Fibroblast of peridontal ligament (primary cell): ENCODE measurements around the gene ZBTB46.
"Not testable (repeated sequence)": the region's sequence is repeated elsewhere in the genome, so short reads cannot be mapped to it uniquely, and the experiment has no call there.

ENCODE experiments used
- DNase-seq: peaks from one replicate; pipeline ENCODE4 v3.0.0-alpha.2; 2010; ENCODE audit errors: extremely low read depth

ZBTB46 gene

GRCh38 chr20:63858393-63859165, 27.5 kb upstream of the ZBTB46 start:
- DNase-seq, result no peak

DNA sequence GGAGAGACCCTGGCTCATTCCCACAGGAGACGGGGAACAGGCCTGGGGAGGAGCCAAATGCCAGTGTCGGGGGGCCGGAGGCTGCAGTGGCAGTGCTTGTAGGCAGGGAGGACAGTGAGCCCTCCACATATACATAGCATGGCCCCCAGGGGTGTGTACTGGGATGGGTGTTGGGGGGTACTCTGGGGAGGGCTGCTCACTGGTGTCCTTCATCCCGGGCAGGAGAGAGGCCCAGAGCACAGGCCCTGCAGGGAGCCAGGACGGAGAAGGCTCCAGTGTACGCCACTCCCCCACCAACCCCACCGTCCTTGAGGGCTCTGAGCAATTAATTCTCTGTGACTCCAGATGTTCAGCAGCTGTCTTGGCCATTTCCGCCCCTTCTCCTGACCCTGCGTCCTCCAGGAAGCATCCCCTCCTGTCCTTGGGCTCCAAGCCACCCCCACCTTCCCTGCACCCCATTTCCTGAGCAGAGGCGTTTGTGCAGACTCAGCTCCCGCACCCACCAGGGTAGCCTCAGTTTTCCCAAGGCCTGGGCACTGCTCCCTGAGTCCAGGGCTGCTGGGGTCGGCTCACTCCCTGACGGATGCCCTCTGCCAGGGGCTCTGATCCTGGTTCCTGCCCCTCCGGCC, 26.8 kb upstream of the ZBTB46 start:
- DNase-seq, result no peak

DNA sequence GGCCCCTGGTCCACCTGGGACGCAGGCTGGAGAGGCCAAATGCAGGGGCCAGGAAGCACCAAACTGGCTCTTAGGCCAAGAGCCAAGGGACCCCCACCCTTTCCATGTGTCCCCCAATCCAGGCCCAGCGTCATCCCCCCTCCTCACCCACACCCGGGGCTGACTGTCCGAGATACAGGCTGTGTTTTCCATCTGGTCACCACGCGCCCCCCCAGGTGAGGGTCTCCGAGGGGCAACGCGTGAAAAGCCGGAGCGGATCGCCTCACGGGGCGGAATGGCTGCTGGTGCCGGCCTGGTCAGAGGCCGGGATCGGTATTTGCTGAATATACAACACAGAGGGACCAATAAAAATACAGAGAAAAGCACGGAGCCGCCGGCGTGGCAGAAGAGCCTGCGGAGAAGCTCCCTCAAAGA, 25.0 kb upstream of the ZBTB46 start:
- DNase-seq, result no peak

- DNase-seq, result no peak
Observed at GRCh38 chr20:63855363-63856097, 24.5 kb upstream of the ZBTB46 start.

GRCh38 chr20:63854766-63855362, 23.8 kb upstream of the ZBTB46 start:
- DNase-seq, result no peak

GRCh38 chr20:63854069-63854765, 23.2 kb upstream of the ZBTB46 start:
- no peak for DNase-seq

DNA sequence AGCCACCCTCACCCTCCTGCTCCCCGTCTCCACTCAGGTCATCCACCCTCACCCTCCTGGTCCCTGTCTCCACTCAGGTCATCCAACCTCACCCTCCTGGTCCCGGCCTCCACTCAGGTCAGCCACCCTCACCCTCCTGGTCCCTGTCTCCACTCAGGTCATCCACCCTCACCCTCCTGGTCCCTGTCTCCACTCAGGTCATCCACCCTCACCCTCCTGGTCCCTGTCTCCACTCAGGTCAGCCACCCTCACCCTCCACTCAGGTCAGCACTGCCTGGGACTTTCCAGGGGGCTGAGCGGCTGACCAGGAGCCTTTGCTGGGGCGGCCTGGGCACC, 22.6 kb upstream of the ZBTB46 start:
- DNase-seq, result not testable (repeated sequence)

DNA sequence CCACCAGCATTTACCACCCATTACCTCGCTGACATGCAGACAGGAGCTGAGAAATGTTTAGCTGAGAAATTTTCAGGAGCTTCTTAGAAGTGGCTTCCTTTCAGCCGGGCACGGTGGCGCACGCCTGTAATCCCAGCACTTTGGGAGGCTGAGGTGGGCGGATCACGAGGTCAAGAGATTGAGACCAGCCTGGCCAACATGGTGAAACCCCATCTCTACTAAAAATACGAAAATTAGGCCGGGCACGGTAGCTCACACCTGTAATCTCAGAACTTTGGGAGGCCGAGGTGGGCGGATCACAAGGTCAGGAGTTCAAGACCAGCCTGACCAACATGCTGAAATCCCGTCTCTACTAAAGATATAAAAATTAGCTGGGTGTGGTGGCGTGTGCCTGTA, 20.5 kb upstream of the ZBTB46 start:
- not testable (repeated sequence) for DNase-seq

DNA sequence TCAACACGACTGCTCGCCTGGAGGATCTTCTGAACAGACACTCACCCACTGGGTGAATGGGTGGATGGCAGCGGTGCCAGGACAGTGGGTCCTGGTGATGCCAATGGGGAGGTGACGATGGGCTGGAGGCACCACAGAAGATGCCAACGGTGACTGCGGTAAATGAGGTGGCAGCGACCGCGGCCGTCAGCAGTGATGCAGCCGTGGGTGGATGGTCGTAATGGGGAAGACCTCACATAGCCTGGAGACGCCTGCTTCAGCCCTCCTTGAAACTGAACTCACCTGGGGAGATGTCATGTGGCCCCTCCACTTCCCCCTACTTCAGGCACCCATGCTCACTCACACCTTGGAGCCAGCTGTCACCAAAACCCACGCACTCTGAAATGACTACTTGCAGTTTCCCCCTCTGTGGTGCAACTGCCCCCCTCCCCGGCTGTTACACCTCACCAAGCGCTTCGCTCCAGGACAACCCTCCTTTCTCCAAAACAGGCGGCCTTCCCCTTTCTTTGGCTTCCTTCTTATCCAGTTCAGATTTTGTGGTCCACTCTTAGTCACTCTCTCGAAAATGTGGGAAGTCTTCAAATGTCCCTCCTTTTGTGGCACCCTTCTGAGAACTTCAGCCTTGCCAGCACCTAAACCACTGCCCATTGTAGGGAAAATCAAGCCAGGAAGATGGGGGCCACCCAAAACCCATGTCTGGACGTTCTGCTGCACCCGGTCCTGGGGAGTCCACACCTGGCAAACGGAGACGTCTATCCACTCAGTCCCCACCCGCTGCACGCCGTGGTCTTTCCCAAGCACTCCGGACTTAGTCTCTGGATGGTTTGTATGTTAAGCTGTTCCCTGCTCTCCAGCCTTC, 19.9 kb upstream of the ZBTB46 start:
- DNase-seq, result no peak

DNA sequence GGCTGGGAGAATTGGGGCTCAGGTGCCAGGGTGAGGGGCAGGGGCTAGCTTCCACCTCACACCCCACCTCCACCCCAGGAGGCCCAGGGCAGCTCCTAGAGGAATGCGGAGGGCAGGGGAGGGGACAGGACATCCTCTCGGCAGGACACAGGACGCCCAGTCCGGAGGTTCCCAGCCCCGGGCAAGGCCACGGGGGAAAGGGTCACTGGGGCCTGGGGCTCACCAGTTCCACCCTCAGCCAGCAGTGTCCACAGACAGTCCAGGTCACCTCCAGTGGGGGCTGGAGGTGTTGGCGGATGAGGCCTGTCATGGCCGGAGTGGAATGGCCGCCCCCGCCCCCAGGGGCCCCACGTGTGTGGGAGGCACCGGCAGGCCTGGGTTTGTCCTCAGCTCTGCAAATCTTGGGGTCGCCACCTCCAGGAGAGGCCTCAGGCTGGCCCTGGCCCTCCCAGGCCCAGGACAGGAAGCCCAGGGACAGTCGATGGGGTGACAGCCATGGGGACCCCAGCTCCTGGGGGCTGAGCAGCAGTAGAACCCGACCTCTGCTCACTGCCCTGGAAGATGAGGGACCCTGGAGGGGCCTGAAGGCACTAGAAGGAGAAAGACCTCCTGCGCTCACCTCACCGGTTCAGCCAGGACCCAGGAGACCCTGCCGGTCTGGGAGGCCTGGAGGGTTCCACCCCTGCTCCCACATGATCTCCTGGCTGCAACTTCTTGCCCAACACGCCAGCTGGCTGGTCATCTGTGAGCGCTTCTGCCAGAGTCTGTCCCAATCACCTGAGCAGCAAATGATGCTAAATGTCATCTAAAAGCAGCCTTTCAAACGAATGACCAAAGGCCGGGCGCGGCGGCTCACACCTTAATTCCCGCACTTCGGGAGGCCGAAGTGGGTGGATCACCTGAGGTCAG, 17.2 kb upstream of the ZBTB46 start:
- DNase-seq, result no peak

- no peak for DNase-seq
Observed at GRCh38 chr20:63847237-63848002, 16.4 kb upstream of the ZBTB46 start.

DNA sequence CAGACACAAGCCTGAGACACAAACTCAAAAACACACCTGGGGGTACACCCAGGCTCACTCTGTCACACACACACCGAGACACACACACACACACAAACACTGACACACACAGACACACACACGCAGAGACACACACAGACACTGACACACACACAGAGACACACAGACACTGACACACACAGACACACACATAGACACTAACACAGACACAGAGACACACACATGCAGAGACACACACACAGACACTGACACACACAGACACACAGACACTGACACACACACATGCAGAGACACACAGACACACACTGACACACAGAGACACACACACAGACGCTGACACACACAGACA, 15.8 kb upstream of the ZBTB46 start:
- DNase-seq, result no peak

GRCh38 chr20:63846128-63846771, 15.2 kb upstream of the ZBTB46 start:
- no peak for DNase-seq

DNA sequence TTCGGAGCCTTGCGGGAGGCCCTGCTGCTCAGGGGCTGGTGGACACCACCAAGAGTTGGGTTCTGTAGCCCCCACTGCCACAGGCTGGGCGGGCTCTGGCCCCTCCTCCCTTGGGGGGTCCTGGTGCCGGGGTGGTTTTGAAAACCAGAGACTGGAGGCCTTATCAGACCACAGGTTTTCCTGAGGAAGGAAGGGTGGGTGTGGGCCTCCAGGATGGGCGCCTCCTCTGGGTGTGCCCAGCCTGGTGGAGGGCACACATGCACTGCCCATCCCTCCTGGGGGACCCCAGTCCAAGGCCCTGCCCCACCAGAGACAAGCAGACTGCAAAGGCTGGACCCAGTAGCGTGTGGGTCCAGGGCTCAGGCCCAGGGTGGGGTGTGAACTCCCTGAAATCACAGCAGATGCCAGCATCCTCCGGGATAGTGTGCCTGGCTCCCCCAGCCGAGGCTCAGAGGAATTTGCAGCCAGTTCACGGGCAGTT, 13.5 kb upstream of the ZBTB46 start:
- no peak for DNase-seq

- DNase-seq, result no peak
Observed at GRCh38 chr20:63843778-63844177, 12.7 kb upstream of the ZBTB46 start.

- no peak for DNase-seq
Observed at GRCh38 chr20:63843222-63843621, 12.2 kb upstream of the ZBTB46 start.

DNA sequence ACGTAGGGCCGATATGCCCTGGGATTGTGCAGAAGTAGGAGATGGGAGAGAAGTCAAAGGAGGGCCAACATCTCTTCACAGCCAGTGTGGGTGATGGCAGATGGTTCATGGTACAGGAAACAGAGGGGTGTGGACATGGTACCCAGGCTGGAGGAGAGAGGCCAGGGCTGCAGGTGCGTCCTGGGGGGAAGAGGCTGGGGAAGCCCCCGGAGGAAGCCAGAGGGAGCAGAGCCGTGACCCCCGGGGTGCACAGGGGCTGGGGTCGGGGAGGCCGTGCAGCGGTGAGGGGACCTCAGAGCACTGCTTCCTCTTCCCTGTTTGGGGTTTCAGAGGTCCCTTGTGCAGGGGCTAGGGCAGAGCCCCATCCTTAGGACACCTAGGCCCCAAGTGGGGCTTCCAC, 11.2 kb upstream of the ZBTB46 start:
- DNase-seq, result no peak

- no peak for DNase-seq
Observed at GRCh38 chr20:63840405-63840828, 9.4 kb upstream of the ZBTB46 start.

DNA sequence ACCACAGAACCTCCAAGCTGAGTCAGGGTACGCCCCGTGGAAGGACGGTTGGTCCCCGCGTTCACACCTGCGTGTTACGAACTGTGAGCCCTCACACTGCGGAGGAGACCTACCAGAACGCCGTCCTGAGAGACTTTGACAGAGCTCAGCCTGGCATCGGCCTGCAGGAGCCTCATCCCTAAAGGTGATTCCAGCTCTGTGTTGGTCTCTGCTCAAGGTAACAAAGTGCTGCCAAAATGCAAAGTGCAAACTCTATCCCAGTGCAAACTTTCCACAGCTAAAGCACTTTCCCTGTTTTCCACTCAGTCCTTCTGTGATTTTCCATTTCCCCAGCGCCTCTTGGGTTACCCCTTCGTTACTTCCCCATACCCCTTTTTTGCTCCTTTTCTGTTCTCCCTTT, 8.6 kb upstream of the ZBTB46 start:
- no peak for DNase-seq
